IPS-18c (cell line): ENCODE results near the gene MAPK6.
"Not testable (repeated sequence)": the region's sequence is repeated elsewhere in the genome, so short reads cannot be mapped to it uniquely, and the experiment has no call there.

Source experiments
- H3K4me3 ChIP-seq: 2 replicates; pipeline ENCODE4 v1.7.0; 2013; ENCODE audit warnings: low read depth, mild to moderate bottlenecking, low read length, moderate library complexity; ENCODE audit not compliant: insufficient read depth
- H3K9me3 ChIP-seq: one replicate; pipeline ENCODE4 v1.6.1; 2013; ENCODE audit warnings: mild to moderate bottlenecking, low read length, moderate library complexity; ENCODE audit not compliant: control insufficient read depth, insufficient read depth

The MAPK6 gene

DNA sequence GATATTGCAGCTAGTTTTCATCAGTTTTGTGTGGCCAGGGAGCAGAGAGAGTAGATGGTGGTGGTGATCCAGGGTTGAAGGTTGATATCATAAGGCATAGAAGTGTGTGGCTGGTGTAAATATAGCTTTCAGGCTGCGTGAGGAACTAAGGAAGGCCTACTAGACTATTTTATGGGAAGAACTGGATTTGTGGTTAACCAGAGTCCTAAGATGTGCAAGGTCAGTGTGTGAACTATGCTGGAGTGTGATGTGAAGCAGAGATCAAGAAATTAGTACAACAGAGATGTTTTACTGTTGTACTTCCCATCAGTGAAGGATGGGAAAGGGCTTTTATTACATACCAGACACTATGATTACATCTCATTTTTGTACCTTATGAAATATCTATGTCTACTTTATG is 41.5 kb downstream of the MAPK6 start:
- H3K4me3 ChIP-seq = no peak overlapping the region
- no peaks in the 10 kb centered on the region for H3K9me3 ChIP-seq

DNA sequence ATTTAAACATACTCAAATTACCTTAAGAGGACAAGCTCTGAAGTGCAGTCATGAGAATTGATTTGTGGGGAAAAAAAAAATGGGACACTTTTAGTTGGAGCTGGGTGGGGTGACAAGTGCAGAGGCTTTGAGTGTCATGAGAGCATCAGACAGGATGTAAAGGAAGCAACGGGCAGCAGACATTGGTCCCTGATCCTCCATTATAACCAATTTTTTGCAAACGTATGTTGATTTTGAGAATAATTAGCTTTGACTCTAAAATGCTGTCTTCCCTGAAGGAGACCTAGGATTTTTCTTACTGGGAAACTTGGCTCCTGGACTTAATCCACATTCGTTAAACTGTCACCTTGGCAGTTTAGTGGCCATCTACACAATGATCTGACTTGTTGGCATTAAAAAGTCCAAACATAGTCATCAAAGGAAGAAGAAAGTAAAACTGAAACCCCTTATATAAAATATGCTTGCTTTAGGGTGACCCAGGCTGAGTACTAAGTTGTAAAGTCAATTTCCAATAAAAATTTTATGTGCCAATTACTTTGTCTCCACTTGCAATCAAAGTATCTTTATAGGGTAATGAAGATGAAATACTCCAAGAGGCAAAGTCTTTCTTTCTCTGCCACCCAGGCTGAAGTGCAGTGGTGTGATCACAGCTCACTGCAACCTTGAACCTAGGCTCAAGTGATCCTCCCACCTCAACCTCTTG is 48.0 kb downstream of the MAPK6 start:
- Histone ChIP-seq H3K9me3 (no peaks in the 10 kb centered on the region), H3K4me3 (no peak overlapping the region)

DNA sequence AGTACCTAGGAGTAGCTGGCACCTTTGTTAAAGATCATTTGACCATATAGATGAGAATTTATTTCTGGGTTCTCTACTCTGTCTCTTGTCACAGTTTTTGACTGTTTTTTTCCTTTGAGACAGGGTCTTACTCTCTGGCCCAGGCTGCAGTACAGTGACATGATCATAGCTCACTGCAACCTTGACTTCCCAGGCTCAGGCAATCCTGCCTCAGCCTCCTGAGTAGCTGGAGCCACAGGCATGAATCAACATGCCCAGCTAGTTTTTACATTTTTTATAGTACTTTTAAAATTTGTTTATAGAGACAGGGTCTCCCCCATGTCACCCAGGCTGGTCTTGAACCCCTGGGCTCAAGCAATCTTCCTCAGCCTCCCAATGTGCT is 48.5 kb downstream of the MAPK6 start:
- Histone ChIP-seq H3K9me3 (no peaks in the 10 kb centered on the region), H3K4me3 (no peak overlapping the region)

DNA sequence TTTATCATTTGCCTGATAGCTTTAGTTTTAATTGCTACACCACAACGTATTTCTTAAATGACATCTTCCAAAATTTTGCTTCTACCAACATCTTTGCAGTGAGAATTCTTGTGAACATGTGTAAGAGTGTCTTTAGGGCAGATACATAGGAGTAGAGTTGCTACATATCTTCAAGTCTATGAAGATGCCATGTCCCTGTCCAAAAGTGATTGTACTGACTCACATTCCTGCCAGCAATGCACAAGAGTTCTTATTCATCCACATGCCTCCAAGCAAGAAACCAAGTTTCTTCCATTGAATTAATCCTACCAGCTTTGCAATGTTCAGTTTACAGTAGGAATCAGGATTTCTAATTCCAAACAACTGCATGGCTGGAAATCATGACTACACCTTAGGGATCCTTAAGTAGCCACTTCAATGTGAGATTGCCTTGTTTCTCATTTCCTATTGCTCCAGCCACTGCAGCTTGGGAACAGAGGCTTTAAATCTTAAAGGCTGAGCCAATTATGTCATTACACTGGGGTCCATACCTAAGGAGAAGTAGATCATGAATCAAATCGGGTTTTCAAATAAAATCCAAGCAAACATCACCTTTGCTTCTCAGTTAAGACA is 49.1 kb downstream of the MAPK6 start:
- Histone ChIP-seq H3K9me3 (no peaks in the 10 kb centered on the region), H3K4me3 (no peak overlapping the region)

DNA sequence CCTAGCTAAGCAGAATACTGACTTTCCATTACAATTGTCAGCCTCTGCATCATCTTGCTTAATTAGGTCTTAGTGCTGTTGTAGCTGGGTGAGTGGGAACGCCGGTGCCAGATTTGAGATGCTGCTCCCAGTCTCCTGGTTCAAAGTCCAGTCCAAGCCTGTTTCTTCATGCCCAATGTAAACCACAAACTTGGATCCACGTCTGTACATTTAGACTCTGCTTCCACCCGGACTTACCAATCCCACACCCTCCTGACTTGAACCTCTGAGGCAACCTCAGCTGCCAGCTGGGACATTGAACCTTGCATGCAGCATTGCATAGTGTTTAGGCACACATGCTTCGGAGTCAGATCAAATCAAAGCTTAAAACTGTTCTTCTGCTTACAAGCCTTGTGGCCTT is 50.5 kb downstream of the MAPK6 start:
- H3K9me3 ChIP-seq = no peaks in the 10 kb centered on the region
- no peak overlapping the region for H3K4me3 ChIP-seq

DNA sequence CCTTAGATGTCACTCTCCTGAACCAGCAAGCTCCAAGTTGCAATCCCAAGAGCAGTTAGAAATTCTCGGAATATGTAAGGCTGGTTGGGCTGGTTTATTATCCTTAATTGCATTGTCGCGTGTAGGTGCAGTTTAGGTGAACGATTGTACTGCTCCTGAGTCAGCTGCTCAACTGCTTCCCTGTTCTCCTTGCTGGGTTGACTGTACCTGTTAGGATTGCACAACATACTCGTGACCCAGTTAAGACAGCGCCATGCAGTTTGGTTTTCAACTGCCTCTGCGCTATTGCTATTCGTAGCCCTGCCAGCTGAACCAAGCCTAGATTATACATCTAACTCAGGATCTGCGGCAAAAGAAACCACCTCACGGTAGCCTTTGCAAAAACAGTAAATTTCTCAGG is 52.6 kb downstream of the MAPK6 start:
- Histone ChIP-seq H3K9me3 (no peaks in the 10 kb centered on the region), H3K4me3 (no peak overlapping the region)

DNA sequence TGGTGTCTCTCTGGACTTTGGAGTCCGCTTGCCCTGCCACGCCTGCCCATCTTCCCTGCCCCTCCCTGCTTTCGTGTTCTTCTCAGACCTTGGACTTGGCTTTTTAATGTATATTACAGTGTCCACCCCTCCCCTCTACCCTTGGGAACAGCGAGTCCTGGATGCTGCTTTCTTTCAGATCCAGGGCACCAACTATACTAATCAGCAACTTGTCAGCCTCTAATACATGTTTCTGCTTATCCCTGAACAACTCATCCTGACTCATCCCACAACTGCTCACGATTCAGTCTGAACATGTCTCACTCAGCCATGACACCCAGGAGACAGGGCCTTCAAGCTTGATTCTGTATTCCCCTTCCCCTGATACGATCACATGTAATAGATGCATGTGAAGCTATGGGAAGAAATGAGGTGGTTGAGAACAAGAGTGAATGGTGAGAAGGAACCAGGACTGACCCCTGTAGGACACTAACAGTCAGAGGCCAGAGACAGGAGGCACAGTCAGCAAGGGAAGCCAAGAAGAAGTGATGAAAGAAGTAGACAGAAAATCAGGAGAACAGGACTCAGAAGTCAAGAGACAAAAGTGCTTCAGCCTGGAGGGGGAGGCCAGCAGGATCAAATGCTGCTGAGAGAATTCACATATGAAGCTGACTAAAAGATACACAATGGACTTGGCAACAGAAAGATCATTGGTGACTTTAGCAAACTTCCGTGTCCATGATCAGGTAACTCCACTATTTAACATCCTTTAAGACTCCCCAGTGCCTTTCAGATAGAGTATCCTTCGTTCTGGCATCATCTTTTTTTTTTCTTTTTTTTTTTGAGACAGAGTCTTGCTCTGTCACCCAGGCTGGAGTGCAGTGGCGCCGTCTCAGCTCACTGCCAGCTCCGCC is 58.1 kb downstream of the MAPK6 start:
- Histone ChIP-seq H3K9me3 (no peaks in the 10 kb centered on the region), H3K4me3 (no peak overlapping the region)

DNA sequence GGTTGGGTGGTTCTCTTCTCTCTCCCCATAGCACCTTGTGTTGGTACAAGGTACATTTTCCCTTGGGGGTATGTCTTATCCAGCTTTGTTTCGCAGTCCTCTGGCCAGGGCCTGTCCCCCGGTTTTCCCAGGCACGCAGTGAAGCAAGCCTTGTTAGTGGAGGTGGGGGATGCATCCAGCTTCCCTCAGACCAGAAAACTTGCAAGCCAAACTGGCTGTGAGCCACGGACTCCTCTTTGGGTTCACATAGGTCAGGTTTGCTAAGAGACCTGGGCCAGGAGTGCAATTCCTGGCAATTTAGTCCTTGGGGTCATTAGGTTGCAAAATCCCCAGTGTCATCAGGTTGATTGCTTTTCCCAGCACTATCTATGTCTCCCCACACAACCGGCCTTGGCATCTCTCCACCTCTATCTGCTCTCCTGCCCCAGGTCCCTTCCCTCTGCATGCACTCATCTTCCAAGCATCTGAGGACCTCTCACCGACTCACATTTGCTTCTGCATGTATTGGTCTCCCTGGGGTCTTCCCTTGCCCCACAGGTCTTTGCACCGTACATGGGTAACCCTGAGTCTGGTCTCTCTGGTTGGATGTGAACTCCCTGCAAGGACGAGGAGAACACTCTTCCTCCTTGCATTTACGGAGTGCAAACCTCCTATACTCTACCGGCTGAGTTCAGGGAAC is 59.3 kb downstream of the MAPK6 start:
- no peaks in the 10 kb centered on the region for H3K9me3 ChIP-seq
- no peak overlapping the region for H3K4me3 ChIP-seq

DNA sequence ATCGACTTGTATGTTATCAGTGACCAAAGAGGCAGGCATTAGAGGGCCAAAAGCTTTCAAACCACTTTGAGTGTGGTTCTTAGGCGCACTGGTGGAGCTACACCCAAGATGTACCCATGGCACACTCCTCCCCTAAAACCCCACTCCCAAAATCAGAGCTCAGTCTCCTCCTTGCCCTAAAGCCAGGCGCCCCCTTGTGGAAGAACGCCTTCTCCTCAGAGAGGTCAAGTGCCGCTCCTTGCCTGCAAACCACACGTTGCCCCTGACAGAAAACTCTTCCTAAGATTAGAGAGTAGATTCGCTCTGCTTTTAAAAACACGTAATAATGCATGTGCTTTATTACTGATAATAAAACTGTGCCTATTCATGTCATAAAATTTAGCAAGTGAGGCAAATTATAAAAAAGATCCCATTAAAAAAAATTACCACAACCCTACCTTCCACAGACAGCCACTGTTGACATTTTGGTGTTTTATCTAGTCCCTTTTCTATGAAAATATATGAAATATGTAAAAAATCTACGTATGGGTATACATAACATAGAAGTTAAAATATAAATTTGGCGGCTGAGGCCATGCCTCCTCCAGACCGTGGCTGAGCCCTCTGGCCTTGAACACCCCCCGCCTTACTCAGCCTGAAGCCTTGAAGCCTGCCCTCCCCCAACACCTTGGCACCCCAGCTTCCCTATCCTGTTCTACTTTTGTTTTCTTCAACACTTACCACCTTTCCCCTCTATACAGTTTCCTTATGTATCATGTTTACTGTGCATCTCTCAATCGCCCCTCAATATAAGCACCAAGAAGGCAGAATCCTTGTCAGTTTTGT is 60.1 kb downstream of the MAPK6 start:
- Histone ChIP-seq H3K9me3 (no peaks in the 10 kb centered on the region), H3K4me3 (no peak overlapping the region)

DNA sequence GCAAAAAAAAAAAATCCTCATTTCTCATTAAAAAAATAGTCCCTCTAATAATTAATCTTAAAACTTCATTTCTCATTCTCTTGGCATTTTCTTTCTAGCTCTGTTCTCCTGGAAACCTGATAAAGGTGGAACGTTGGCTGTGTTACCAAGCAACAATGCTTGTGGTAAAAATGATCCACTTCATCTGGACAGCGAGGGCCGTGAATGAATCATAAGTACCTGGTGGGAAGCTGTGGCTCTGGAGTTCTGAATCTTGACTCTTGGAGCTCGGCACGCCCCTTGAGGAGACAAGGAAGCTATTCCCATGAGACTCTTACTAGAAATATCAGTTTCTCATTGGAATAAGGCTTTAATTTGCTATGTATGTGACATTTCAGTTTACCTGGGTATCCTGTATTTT is 61.0 kb downstream of the MAPK6 start:
- no peaks in the 10 kb centered on the region for H3K9me3 ChIP-seq
- H3K4me3 ChIP-seq = no peak overlapping the region

DNA sequence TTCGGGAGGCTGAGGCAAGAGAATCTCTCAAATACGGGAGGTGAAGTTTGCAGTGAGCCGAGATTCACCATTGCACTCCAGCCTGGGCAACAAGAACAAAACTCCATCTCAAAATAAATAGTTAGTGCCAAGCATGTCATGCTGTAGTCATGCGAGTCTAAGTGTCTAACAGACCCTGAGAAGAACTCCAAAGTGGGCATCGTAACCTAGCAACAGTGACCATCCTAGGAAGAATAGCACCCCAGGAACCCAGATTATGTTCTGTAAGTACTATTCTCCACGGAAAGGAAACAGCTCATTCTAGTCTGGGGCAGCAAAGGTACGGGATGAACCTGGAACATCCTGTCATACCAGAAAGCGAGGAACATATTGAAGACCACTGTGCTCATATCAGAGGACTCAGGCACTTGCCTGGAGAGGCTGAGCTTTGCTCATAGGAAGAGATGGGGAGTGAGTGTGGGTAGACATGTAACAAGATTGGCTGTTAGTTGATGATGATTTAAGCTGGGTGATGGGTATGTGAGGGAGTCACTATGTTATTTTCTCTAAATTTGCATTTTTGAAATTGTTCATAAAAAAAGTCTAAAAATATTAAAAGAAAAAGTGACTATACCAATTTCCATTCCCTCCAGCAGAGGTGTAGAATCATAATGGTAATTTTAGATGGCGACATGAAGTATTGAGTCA is 61.8 kb downstream of the MAPK6 start:
- Histone ChIP-seq H3K4me3 (no peak overlapping the region), H3K9me3 (no peaks in the 10 kb centered on the region)

DNA sequence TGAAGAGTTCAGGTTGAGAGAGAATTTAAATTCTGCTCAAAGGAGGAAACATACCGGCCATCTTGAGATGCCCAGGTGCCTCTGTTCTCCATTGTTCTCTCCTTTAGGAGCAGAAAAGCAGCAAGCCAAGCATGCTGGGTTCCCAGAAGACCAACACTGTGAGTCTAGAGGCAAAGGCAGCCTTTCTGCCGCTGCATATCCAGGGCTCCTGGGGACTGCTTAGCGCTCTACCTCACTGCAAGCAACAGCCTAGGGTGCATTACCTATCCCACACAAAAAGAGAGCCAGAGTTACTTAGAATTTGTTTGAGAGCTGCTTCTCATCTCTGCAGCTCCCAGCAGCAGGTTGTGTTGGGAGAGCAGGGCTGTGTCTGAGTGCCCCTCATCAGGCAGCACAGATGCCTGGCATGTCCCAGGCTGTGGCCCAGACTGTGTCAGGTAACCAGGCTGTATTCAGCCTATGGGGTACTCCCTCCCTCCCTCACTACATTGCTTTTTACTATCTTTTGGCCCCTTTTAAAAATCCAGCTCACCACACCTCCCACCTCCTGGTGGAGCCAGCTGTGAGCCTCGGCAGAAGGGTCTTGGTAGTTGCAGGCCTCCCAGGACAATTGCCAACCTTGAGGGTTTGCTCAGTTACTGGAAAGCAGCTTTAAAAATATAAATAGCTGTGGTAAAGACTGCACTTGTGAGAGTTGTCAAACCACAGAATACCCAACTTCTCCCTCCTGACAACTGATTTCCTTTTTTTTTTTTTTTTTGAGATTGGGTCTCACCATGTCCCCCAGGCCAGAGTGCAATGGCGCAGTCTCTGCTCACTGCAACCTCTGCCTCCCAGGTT is 63.4 kb downstream of the MAPK6 start:
- H3K4me3 ChIP-seq = no peak overlapping the region
- H3K9me3 ChIP-seq = no peaks in the 10 kb centered on the region

DNA sequence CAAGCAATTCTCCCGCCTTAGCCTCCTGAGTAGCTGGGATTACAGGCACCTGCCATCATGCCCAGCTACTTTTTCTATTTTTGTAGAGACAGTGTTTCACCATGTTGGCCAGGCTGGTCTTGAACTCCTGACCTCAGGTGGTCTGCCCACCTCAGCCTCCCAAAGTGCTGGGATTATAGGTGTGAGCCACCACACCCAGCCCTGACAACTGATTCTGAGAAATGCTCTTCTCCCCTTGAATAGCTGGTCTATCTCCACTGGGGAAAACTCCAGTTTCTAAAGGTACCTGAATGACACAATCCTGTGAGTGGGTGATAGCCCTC is 64.0 kb downstream of the MAPK6 start:
- not testable (repeated sequence) for H3K9me3 ChIP-seq, H3K4me3 ChIP-seq

DNA sequence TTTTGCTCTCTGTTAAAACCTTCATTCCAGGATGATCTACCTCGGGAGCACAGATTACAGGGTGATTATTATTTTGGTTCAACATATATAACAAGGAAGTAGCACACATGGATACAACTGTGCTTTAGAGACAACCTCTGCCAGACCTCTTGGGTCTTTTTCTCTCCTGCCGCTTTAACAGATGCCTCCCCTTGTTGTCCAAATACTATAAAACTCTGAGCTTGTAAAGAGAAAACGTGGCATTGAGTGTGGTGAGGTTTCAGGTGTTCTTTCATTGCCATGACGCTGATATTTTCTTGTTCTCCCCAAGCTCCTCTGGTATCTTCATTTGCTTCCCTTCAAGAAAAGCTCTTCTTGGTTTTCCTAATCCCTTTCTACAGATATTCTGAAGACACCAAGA is 64.6 kb downstream of the MAPK6 start:
- no peaks in the 10 kb centered on the region for H3K9me3 ChIP-seq
- H3K4me3 ChIP-seq = no peak overlapping the region

DNA sequence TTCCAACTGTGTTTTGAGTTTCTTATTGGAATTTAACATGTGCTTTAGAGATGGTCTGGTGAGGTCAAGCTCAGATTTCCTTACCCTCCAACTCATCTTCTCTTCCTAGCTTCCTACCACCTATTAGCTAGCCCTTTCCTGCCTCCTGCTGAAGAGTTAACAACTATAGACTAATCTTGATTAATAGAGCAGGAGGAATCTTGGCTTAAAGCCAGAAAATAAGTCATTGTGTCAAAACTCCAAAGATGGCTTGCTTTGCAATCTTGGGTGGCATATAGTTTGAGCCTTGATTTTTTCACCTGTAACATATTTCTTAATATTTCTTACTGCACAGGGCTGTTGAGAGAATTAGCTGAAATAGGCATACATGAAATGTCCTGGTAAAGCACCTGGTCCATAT is 66.3 kb downstream of the MAPK6 start:
- H3K9me3 ChIP-seq = no peaks in the 10 kb centered on the region
- H3K4me3 ChIP-seq = no peak overlapping the region
